SK-N-SH (cell line): ENCODE measurements around the gene TECTB.

Source experiments
- RAD21 ChIP-seq: IDR thresholded peaks from 2 replicates; pipeline ENCODE4 v1.6.1; 2012; ENCODE audit warnings: mild to moderate bottlenecking, low read length
- RCOR1 ChIP-seq: fragments of 150-350 bp; IDR thresholded peaks from 2 replicates; pipeline ENCODE4 v1.6.1; 2017; ENCODE audit warnings: antibody characterized with exemption, low read length
- TAF1 ChIP-seq: IDR thresholded peaks from 2 replicates; pipeline ENCODE4 v1.6.1; 2012; ENCODE audit warnings: low read depth, mild to moderate bottlenecking, low read length, moderate library complexity, borderline replicate concordance
- TEAD4 ChIP-seq: IDR thresholded peaks from 2 replicates; pipeline ENCODE4 v1.4.0; 2012; ENCODE audit warnings: mild to moderate bottlenecking, borderline replicate concordance; ENCODE audit not compliant: insufficient read depth
- TF ChIP-seq, protein P1 (sequence below): fragments of 200-600 bp; sonication (generic); IDR thresholded peaks from 2 replicates; pipeline ENCODE4 v1.6.1; 2017; ENCODE audit warnings: antibody characterized with exemption, mild to moderate bottlenecking, moderate library complexity

DNA sequence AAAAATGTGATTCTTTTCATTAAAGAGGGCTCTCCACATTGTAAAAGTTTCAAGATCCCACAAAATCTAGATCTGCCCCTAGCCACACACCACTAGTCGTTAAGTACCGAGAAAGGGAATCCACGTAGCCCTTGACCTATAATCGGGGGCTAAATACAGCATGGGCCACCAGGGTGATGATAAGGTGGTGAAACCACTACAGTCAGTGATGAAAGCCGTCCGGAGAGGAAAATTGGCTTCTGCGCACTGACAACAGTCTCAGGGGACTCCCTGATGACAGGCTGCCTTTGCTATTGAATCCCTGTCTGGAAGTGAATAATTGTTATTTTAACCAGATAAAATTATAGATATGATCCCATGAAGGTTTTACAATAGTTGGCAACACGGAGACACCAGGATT lies 4.6 kb downstream of the TECTB start:
- no peak for TF ChIP-seq RCOR1
- no peak for TF ChIP-seq RAD21
- TF ChIP-seq TEAD4, result no peak
- TF ChIP-seq TAF1, result no peak
- TF ChIP-seq, protein P1, sequence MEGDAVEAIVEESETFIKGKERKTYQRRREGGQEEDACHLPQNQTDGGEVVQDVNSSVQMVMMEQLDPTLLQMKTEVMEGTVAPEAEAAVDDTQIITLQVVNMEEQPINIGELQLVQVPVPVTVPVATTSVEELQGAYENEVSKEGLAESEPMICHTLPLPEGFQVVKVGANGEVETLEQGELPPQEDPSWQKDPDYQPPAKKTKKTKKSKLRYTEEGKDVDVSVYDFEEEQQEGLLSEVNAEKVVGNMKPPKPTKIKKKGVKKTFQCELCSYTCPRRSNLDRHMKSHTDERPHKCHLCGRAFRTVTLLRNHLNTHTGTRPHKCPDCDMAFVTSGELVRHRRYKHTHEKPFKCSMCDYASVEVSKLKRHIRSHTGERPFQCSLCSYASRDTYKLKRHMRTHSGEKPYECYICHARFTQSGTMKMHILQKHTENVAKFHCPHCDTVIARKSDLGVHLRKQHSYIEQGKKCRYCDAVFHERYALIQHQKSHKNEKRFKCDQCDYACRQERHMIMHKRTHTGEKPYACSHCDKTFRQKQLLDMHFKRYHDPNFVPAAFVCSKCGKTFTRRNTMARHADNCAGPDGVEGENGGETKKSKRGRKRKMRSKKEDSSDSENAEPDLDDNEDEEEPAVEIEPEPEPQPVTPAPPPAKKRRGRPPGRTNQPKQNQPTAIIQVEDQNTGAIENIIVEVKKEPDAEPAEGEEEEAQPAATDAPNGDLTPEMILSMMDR, result no peak
